ENCODE data around the gene MCOLN2.
A peak's percentile ranks its signal among the peaks of the same experiment; 100 is the strongest.
"Not testable (repeated sequence)": the region's sequence is repeated elsewhere in the genome, so short reads cannot be mapped to it uniquely, and the experiment has no call there.

The MCOLN2 gene
- 18.8 to 19.8 reads per million in 2 donors for total RNA-seq

- peak; percentile 49 for DNase-seq
Observed at GRCh38 chr1:84996846-84997666, at the start of gene MCOLN2. Gene MCOLN2 (minus strand): TSS chr1:84997113. CDS start chr1:84996872, 241 bp downstream.

- DNase-seq, result no peak
Observed at GRCh38 chr1:85042413-85042812, 45.5 kb upstream of the MCOLN2 start.

- DNase-seq, result no peak
Observed at GRCh38 chr1:85041793-85042192, 44.9 kb upstream of the MCOLN2 start.

- DNase-seq, result no peak
Observed at GRCh38 chr1:85033221-85033620, 36.3 kb upstream of the MCOLN2 start.

GRCh38 chr1:85030536-85030935 is 33.6 kb upstream of the MCOLN2 start:
- no peak for DNase-seq

- no peak for DNase-seq
Observed at GRCh38 chr1:85028151-85028550, 31.2 kb upstream of the MCOLN2 start.

- DNase-seq, result peak; percentile 6
Observed at GRCh38 chr1:85027242-85027983, 30.5 kb upstream of the MCOLN2 start.

GRCh38 chr1:85025940-85026339 is 29.0 kb upstream of the MCOLN2 start:
- DNase-seq, result no peak

- DNase-seq, result no peak
Observed at GRCh38 chr1:85024736-85025135, 27.8 kb upstream of the MCOLN2 start.

- no peak for DNase-seq
Observed at GRCh38 chr1:85022700-85023099, 25.8 kb upstream of the MCOLN2 start.

- DNase-seq, result no peak
Observed at GRCh38 chr1:85019994-85020393, 23.1 kb upstream of the MCOLN2 start.

GRCh38 chr1:85015826-85016225 is 18.9 kb upstream of the MCOLN2 start:
- DNase-seq, result no peak

GRCh38 chr1:85005641-85006040 is 8.7 kb upstream of the MCOLN2 start:
- DNase-seq, result not testable (repeated sequence)

- DNase-seq, result no peak
Observed at GRCh38 chr1:85001742-85002141, 4.8 kb upstream of the MCOLN2 start.

GRCh38 chr1:84998642-84999280 is 1.8 kb upstream of the MCOLN2 start:
- peak; percentile 42 for DNase-seq

GRCh38 chr1:84997667-84998600 is 1.0 kb upstream of the MCOLN2 start:
- DNase-seq, result peak; percentile 2

- DNase-seq, result no peak
Observed at GRCh38 chr1:84995484-84996334, 1.2 kb downstream of the MCOLN2 start.

GRCh38 chr1:84991097-84991920 is 5.6 kb downstream of the MCOLN2 start:
- no peak for DNase-seq

- no peak for DNase-seq
Observed at GRCh38 chr1:84988588-84988987, 8.3 kb downstream of the MCOLN2 start.

GRCh38 chr1:84986561-84986960 is 10.4 kb downstream of the MCOLN2 start:
- DNase-seq, result not testable (repeated sequence)

Data from T-helper 9 cell (primary cell).